Neuronal stem cell (in vitro differentiated cells): ENCODE data around the gene OR52A5.

Experiments used
- DNase-seq: peaks from one replicate; pipeline ENCODE4 v3.0.0-alpha.2; 2013; ENCODE audit warnings: low spot score
- H2AFZ ChIP-seq: one replicate; pipeline ENCODE4 v1.6.1; 2013; ENCODE audit warnings: mild to moderate bottlenecking, low read length, inconsistent platforms
- H2AK5ac ChIP-seq: 2 replicates; pipeline ENCODE4 v1.6.1; 2013; ENCODE audit warnings: low read depth, mild to moderate bottlenecking, inconsistent platforms, low read length, moderate library complexity, mixed read lengths
- H2BK120ac ChIP-seq: 2 replicates; pipeline ENCODE4 v1.6.1; 2013; ENCODE audit warnings: low read depth, mild to moderate bottlenecking, inconsistent platforms, low read length, moderate library complexity, mixed read lengths
- H2BK12ac ChIP-seq: one replicate; pipeline ENCODE4 v1.6.1; 2013; ENCODE audit warnings: low read length, inconsistent platforms
- H2BK15ac ChIP-seq: 2 replicates; pipeline ENCODE4 v1.6.1; 2013; ENCODE audit warnings: mild to moderate bottlenecking, low read length, inconsistent platforms, mixed read lengths
- H2BK5ac ChIP-seq: one replicate; pipeline ENCODE4 v1.6.1; 2013; ENCODE audit warnings: inconsistent platforms, mild to moderate bottlenecking, low read length, moderate library complexity
- H3K14ac ChIP-seq: one replicate; pipeline ENCODE4 v1.6.1; 2013; ENCODE audit warnings: low read length, inconsistent platforms
- H3K18ac ChIP-seq: 2 replicates; pipeline ENCODE4 v1.6.1; 2013; ENCODE audit warnings: low read length, inconsistent platforms
- H3K23ac ChIP-seq: 2 replicates; pipeline ENCODE4 v1.6.1; 2013; ENCODE audit warnings: low read depth, mild to moderate bottlenecking, mixed read lengths, low read length, inconsistent platforms; ENCODE audit not compliant: poor library complexity
- H3K27ac ChIP-seq: replicated peaks from 3 replicates; pipeline ENCODE4 v1.5.1; 2013; ENCODE audit warnings: low read length, inconsistent platforms
- H3K27me3 ChIP-seq, 3 experiments: 2 replicates each; pipeline ENCODE4 v1.6.1; 2013; ENCODE audit warnings: low read length in 3 of 3, mild to moderate bottlenecking in 2 of 3, inconsistent platforms in 1 of 3, low read depth in 1 of 3, mixed read lengths in 1 of 3, moderate library complexity in 1 of 3; ENCODE audit not compliant: control insufficient read depth in 3 of 3, insufficient read depth in 3 of 3
- H3K36me3 ChIP-seq, 2 donors: replicated peaks in 1 of 2; 2 replicates each; pipeline ENCODE4 v1.6.1; 2013; ENCODE audit warnings: low read length in 2 of 2; ENCODE audit not compliant: control insufficient read depth in 2 of 2, insufficient read depth in 2 of 2
- H3K4ac ChIP-seq: 2 replicates; pipeline ENCODE4 v1.6.1; 2013; ENCODE audit warnings: inconsistent platforms, mild to moderate bottlenecking, low read length, moderate library complexity
- H3K4me1 ChIP-seq, 2 donors: 1 replicate in 1 of 2; 2 replicates in 1 of 2; pipeline ENCODE4 v1.6.1; 2013; ENCODE audit warnings: low read length in 2 of 2, low read depth in 1 of 2; ENCODE audit not compliant: control insufficient read depth in 2 of 2, insufficient read depth in 1 of 2
- H3K4me2 ChIP-seq: one replicate; pipeline ENCODE4 v1.6.1; 2013; ENCODE audit warnings: mild to moderate bottlenecking, low read length, inconsistent platforms; ENCODE audit not compliant: insufficient read depth, poor library complexity, severe bottlenecking
- H3K4me3 ChIP-seq, 2 donors: 2 replicates each; pipeline ENCODE4 v1.5.1; 2013; ENCODE audit warnings: low read length in 2 of 2, mild to moderate bottlenecking in 2 of 2, inconsistent platforms in 1 of 2, moderate library complexity in 1 of 2
- H3K79me1 ChIP-seq: one replicate; pipeline ENCODE4 v1.6.1; 2013; ENCODE audit warnings: low read depth, mild to moderate bottlenecking, inconsistent platforms, low read length, moderate library complexity
- H3K9ac ChIP-seq: one replicate; pipeline ENCODE4 v1.6.1; 2013; ENCODE audit warnings: mild to moderate bottlenecking, low read depth, low read length, inconsistent platforms; ENCODE audit not compliant: poor library complexity
- H3K9me3 ChIP-seq, 2 donors: replicated peaks in 1 of 2; 2 replicates each; pipeline versions ENCODE3 to v1.6.1; 2013; ENCODE audit warnings: low read length in 2 of 2, mild to moderate bottlenecking in 2 of 2, inconsistent platforms in 1 of 2, low read depth in 1 of 2, mixed read lengths in 1 of 2, moderate library complexity in 1 of 2; ENCODE audit not compliant: control insufficient read depth in 2 of 2, insufficient read depth in 1 of 2
- H4K8ac ChIP-seq: one replicate; pipeline ENCODE4 v1.6.1; 2013; ENCODE audit warnings: low read depth, mild to moderate bottlenecking, inconsistent platforms, low read length, moderate library complexity
- H4K91ac ChIP-seq: one replicate; pipeline ENCODE4 v1.6.1; 2013; ENCODE audit warnings: low read length, low read depth, mild to moderate bottlenecking, inconsistent platforms; ENCODE audit not compliant: poor library complexity
- WGBS, 2 donors: extraction: QIAGEN DNeasy Blood & Tissue Kit; methylation state at CpG; one replicate each; pipeline ENCODE4 v1.1.7; 2013; ENCODE audit warnings: missing lambda C conversion rate in 2 of 2, mixed read lengths in 1 of 2; ENCODE audit not compliant: insufficient read length in 2 of 2, insufficient replicate concordance in 1 of 2; ENCODE audit errors: extremely low coverage in 2 of 2; 5-methylcytosine and 5-hydroxymethylcytosine counted together

The OR52A5 gene

DNA sequence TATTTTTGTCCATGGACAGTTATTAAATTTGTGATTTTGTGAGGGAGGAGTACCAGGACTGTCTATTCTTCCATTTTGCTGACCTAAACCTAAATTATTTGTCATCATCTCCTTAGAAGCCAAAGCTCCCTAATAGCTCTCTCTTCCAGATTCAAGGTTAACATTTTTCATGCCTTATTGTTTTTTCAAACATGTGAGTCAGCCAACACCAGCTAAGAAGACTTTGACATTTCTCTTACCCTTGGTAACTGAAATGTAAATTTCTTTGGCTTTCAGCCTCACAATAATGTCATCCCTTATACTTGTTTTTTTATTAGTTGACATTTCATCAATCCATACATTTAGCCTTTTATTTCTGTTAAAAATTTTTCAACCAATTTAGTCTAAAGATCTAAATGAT is 49.6 kb downstream of the OR52A5 start:
- H3K4me3 ChIP-seq = no peak overlapping the region
- H2BK15ac ChIP-seq = no peak overlapping the region
- H3K9ac ChIP-seq = no peak overlapping the region
- no peak overlapping the region for H3K4me2 ChIP-seq
- H3K14ac ChIP-seq = no peak overlapping the region
- no peaks in the 10 kb centered on the region for H3K79me1 ChIP-seq
- H4K8ac ChIP-seq = no peak overlapping the region
- peaks cover 0 to 2% of the 10 kb centered on the region in 2 donors for H3K4me1 ChIP-seq
- no peak for DNase-seq
- no peaks in the 10 kb centered on the region for H3K9me3 ChIP-seq
- no peak overlapping the region for H3K18ac ChIP-seq
- no peak overlapping the region for H3K27ac ChIP-seq
- no peak overlapping the region for H2BK120ac ChIP-seq
- H3K36me3 ChIP-seq = no peaks in the 10 kb centered on the region
- H4K91ac ChIP-seq = no peak overlapping the region
- H2AK5ac ChIP-seq = no peak overlapping the region
- no peak overlapping the region for H3K23ac ChIP-seq
- no peaks in the 10 kb centered on the region for H3K27me3 ChIP-seq
- no peak overlapping the region for H3K4ac ChIP-seq
- no peak overlapping the region for H2AFZ ChIP-seq
- H2BK12ac ChIP-seq = no peak overlapping the region
- no peak overlapping the region for H2BK5ac ChIP-seq

- Histone ChIP-seq H3K4me2 (no peak overlapping the region), H3K27me3 (no peaks in the 10 kb centered on the region), H3K14ac (no peak overlapping the region), H3K79me1 (no peaks in the 10 kb centered on the region), H4K91ac (no peak overlapping the region), H3K4ac (no peak overlapping the region), H3K9me3 (no peaks in the 10 kb centered on the region), H3K27ac (no peak overlapping the region), H2BK15ac (no peak overlapping the region), H3K4me1 (peaks cover 0 to 2% of the 10 kb centered on the region in 2 donors), H2BK12ac (no peak overlapping the region), H3K4me3 (no peak overlapping the region), H2AFZ (no peak overlapping the region), H4K8ac (no peak overlapping the region), H3K36me3 (no peaks in the 10 kb centered on the region), H2AK5ac (no peak overlapping the region), H3K23ac (no peak overlapping the region), H2BK120ac (no peak overlapping the region), H3K18ac (no peak overlapping the region), H3K9ac (no peak overlapping the region), H2BK5ac (no peak overlapping the region)
- DNase-seq = no peak
Measured at GRCh38 chr11:5083602-5084001, 54.6 kb downstream of the OR52A5 start.

DNA sequence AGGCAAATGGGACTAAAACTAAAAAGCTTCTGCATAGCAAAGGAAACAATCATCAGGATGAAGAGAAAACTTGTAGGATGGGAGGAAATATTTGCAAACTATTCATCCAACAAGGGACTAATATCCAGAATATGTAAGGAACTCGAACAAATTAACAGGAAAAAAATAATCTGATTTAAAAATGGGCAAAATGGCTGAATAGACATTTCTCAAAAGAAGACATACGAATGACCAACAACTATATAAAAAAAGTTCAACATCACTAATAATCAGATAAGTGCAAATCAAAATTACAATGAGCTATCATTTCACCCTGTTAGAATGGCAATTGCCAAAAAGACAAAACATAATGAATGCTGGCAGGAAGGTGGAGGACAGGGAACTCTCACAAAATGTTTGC is 56.8 kb downstream of the OR52A5 start:
- no peak overlapping the region for H3K18ac ChIP-seq
- H3K23ac ChIP-seq = no peak overlapping the region
- no peak overlapping the region for H2AFZ ChIP-seq
- H4K91ac ChIP-seq = no peak overlapping the region
- H3K9me3 ChIP-seq = no peaks in the 10 kb centered on the region
- no peaks in the 10 kb centered on the region for H3K27me3 ChIP-seq
- no peak overlapping the region for H3K27ac ChIP-seq
- no CpG with 5 or more reads among the region's 2 CpGs for WGBS, 2 donors
- no peak overlapping the region for H3K14ac ChIP-seq
- H3K9ac ChIP-seq = no peak overlapping the region
- no peaks in the 10 kb centered on the region for H3K36me3 ChIP-seq
- H3K4me1 ChIP-seq = no peaks in the 10 kb centered on the region
- H2BK15ac ChIP-seq = no peak overlapping the region
- no peak overlapping the region for H2AK5ac ChIP-seq
- no peaks in the 10 kb centered on the region for H3K79me1 ChIP-seq
- no peak overlapping the region for H2BK12ac ChIP-seq
- no peak overlapping the region for H3K4ac ChIP-seq
- H2BK5ac ChIP-seq = no peak overlapping the region
- H2BK120ac ChIP-seq = no peak overlapping the region
- DNase-seq = no peak
- no peak overlapping the region for H4K8ac ChIP-seq
- no peak overlapping the region for H3K4me3 ChIP-seq
- no peak overlapping the region for H3K4me2 ChIP-seq
